Skeletal muscle tissue (tissue), 4 donors: Measurements from ENCODE around the gene RTL1. TPM values are rescaled to one million over a fixed set of nuclear protein-coding genes. Genes with fewer than 3 reads are reported as not detected.

Source experiments
- H3K27ac ChIP-seq: one replicate; pipeline ENCODE4 v1.7.0; 2013; ENCODE audit warnings: mild to moderate bottlenecking, low read depth, low read length, inconsistent platforms
- H3K27me3 ChIP-seq, 3 donors: one replicate each; pipeline ENCODE4 v1.7.0; 2013; ENCODE audit warnings: low read length in 3 of 3; ENCODE audit not compliant: control insufficient read depth in 3 of 3, insufficient read depth in 3 of 3
- H3K36me3 ChIP-seq, 3 donors: one replicate each; pipeline ENCODE4 v1.7.0; 2013; ENCODE audit warnings: low read length in 3 of 3; ENCODE audit not compliant: control insufficient read depth in 3 of 3, insufficient read depth in 3 of 3
- H3K4me1 ChIP-seq, 3 donors: one replicate each; pipeline ENCODE4 v1.7.0; 2013; ENCODE audit warnings: low read length in 3 of 3, mild to moderate bottlenecking in 3 of 3; ENCODE audit not compliant: control insufficient read depth in 3 of 3, insufficient read depth in 3 of 3
- H3K4me3 ChIP-seq, 3 donors: one replicate each; pipeline ENCODE4 v1.7.0; 2013; ENCODE audit warnings: low read length in 3 of 3
- H3K9ac ChIP-seq, 3 donors: one replicate each; pipeline ENCODE4 v1.7.0; 2013; ENCODE audit warnings: low read length in 3 of 3, mild to moderate bottlenecking in 3 of 3, moderate library complexity in 2 of 3, low read depth in 1 of 3
- H3K9me3 ChIP-seq, 3 donors: one replicate each; pipeline ENCODE4 v1.7.0; 2013; ENCODE audit warnings: low read length in 3 of 3; ENCODE audit not compliant: control insufficient read depth in 3 of 3
- total RNA-seq: library from RNA; depleted of rRNA; stranded (reverse); fragments of >200 nt; gene quantifications from one replicate; pipeline ENCODE4 v1.2.3, GENCODE V29; 2014
- donor health status: Osteomylitis.

Gene RTL1
- total RNA-seq, 1 donor from 2014 or later, result 9.4 TPM

- H3K27me3 ChIP-seq, result peaks cover 23 to 45% (median 35%) of the 10 kb centered on the region in 3 donors
Observed at GRCh38 chr14:100875126-100875525, 28.4 kb downstream of the RTL1 start.

DNA sequence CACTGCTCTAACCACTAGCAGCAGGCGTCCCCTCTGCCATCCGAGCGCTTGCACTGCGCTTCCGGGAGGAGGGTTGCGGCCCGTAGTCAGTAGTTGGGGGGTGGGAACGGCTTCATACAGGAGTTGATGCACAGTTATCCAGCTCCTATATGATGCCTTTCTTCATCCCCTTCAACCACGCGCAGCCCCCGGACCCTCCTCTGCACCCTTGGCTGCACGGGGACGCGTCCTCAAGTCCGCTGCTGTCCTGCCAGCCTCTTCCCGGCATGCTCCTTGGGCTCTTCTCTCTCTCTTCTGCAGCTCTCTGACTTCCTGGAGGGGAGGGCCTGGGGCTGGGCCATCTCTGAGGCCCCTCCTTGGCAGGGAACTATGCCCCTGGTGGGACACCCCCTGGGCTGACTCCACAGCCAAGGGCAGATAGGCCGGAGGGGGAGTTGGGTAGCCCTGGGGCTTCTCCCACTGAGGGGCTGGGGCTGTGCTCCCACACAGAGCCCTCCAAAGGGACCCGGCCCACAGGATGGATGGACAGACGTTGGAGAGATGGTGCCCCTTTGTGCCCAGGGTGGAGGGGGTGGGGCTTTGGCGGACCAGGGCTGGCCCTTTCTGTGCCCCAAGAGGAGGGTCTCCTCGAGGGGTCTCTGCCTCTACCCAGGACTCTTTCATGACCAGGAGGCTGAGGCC lies 29.0 kb downstream of the RTL1 start:
- H3K9me3 ChIP-seq, result no peaks in the 10 kb centered on the region
- H3K4me3 ChIP-seq, result no peak overlapping the region
- peaks cover 23 to 45% (median 35%) of the 10 kb centered on the region in 3 donors for H3K27me3 ChIP-seq
- no peaks in the 10 kb centered on the region for H3K36me3 ChIP-seq
- no peaks in the 10 kb centered on the region for H3K4me1 ChIP-seq
- no peak overlapping the region for H3K27ac ChIP-seq
- no peak overlapping the region for H3K9ac ChIP-seq

More at GRCh38 chr14:100875126-100875525, 28.4 kb downstream of the RTL1 start:
- no peak overlapping the region for H3K27ac ChIP-seq
- no peaks in the 10 kb centered on the region for H3K9me3 ChIP-seq
- no peak overlapping the region for H3K4me3 ChIP-seq
- H3K9ac ChIP-seq, result no peak overlapping the region
- no peaks in the 10 kb centered on the region for H3K36me3 ChIP-seq
- H3K4me1 ChIP-seq, result no peaks in the 10 kb centered on the region

DNA sequence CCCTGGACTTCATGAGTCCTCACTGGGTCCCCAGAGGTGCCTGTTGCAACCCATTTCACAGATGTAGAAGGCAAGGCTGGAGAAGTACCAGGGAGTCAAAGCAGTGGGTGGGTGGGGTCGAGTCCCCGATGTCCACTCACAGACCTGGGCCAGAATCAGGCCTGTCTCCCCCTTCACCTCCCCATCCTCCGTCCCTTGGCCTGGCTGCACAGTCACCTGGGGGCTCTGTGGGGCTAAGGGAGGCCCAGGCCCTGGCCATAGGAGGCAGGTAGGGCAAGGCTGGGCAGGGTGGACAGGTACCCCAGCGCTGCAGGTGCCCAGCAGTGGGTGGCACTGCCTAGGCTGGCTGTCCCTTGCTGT lies 29.5 kb downstream of the RTL1 start:
- H3K27me3 ChIP-seq, result peaks cover 22 to 45% (median 32%) of the 10 kb centered on the region in 3 donors
- no peak overlapping the region for H3K4me3 ChIP-seq
- no peaks in the 10 kb centered on the region for H3K36me3 ChIP-seq
- H3K27ac ChIP-seq, result no peak overlapping the region
- no peaks in the 10 kb centered on the region for H3K9me3 ChIP-seq
- H3K9ac ChIP-seq, result no peak overlapping the region
- H3K4me1 ChIP-seq, result no peaks in the 10 kb centered on the region

- no peak overlapping the region for H3K27ac ChIP-seq
- no peak overlapping the region for H3K4me3 ChIP-seq
- no peak overlapping the region for H3K9ac ChIP-seq
- H3K36me3 ChIP-seq, result no peaks in the 10 kb centered on the region
- H3K27me3 ChIP-seq, result peaks cover 14 to 37% (median 31%) of the 10 kb centered on the region in 3 donors
- H3K9me3 ChIP-seq, result no peaks in the 10 kb centered on the region
- H3K4me1 ChIP-seq, result no peaks in the 10 kb centered on the region
Observed at GRCh38 chr14:100873096-100873482, 30.4 kb downstream of the RTL1 start.

- no peak overlapping the region for H3K4me3 ChIP-seq
- H3K36me3 ChIP-seq, result no peaks in the 10 kb centered on the region
- no peaks in the 10 kb centered on the region for H3K9me3 ChIP-seq
- H3K27ac ChIP-seq, result no peak overlapping the region
- H3K4me1 ChIP-seq, result no peaks in the 10 kb centered on the region
- peaks cover 8 to 31% (median 29%) of the 10 kb centered on the region in 3 donors for H3K27me3 ChIP-seq
- no peak overlapping the region for H3K9ac ChIP-seq
Observed at GRCh38 chr14:100872259-100873095, 31.0 kb downstream of the RTL1 start.

DNA sequence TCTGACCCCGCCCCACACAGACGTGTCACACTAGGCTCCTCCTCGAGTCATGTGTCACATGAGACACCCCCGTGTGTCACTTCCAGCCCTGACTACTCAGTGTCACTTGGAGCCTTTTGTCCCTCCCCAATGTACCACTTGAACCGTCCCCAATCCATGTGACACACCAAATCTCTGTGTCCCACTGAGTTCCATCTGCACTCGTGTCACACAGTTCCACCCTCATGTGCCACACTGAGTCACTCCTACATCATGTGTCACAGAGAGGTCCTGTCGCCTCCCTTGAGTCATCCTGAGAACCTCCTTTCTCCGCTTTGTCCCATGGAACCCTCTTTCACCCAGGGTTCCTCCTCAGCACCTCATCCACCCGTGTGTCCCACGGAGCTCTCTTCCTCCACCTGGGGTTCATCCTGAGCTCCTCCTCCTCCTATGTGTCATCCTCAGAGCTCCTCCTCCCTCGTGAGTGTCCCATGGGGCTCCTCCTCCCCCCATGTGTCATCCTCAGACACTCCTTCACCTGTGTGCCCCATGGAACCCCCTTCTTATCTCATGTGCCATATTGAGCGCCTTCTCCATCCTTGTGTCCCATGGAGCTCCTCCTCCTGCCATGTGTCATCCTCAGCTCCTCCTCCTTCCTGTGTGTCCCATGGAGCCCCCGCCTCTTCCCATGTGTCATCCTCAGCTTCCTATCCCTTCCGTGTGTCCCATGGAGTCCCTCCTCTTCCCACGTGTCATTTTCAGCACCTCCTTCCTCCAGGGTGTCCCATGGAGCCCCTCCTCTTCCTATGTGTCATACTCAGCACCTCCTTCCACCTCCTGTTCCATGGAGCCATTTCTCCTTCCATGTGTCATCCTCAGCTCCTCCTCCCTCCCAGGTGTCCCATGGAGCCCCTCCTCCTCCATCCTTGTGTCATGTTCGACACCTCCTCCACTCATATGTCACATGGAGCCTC lies 32.0 kb downstream of the RTL1 start:
- no peak overlapping the region for H3K27ac ChIP-seq
- no peaks in the 10 kb centered on the region for H3K4me1 ChIP-seq
- peaks cover 11 to 40% (median 33%) of the 10 kb centered on the region in 3 donors for H3K27me3 ChIP-seq
- H3K9me3 ChIP-seq, result no peaks in the 10 kb centered on the region
- H3K4me3 ChIP-seq, result no peak overlapping the region
- no peak overlapping the region for H3K9ac ChIP-seq
- no peaks in the 10 kb centered on the region for H3K36me3 ChIP-seq

DNA sequence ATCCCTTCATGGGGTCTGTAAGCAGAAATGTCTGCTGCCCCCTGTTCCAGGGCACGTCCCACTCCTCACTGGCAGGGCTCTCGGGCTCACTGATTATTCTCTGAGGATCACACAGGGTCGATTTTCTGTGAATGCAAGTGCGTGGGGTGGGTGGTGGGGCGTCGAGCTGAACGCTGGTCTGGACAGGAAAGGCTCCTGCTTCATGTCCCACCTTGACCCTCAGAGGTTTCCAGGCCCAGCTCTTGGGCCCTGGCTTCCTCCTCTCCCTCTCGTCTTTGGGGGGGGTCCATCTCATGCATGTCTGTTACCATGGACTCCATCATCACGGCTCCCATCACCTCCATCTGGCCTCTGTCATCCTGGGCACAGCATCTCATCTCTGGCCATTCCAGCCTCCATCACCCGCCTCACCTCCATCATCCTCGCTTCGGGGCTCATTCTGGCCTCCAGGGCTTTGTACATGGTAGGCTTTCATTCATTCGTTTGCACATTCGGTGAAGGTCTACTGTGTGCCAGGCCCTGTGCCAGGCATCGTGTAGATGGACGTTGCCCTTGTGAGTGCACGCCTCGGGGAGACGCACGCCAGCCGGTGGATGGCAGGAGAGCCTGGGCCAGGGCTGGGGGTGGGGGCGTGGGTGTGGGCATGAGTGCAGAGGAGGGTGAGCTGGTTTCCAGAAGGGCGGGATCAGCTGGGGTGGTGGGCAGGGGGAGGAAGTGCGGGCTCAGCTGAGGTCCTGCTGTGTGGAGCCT lies 34.7 kb downstream of the RTL1 start:
- no peak overlapping the region for H3K9ac ChIP-seq

DNA sequence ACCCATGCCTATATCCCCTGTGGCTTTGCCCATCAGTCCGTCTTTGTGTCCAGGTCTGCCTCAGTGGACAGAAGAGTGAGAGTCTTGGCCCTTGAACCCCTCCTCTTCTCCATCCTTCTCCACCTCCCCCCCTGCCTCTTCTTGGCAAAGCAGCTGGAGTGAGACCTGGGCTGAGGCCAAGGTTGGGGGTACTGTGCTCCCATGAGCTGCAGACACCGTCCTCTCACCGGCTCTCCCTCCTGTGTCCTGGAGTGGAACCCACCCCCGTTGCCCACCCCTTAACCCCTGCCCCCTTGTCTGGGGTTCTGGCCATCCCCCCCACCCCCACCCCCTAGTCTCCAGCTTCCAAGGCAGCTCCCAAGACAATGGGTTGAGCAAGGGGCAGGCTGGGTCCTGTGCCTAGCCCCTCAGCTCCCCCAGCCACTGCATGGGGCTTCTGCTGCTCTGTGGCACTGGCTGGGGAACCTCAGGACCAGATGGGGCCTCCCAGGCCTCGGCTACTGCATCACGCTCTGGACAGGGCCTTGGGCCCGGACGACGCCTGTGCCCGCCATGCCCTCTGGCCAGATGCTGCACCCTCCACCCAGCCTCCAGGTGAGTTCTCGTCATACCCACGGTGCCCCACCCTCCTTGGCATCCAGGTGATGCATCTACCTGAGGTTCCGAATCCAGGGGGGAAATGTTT lies 35.7 kb downstream of the RTL1 start:
- no peak overlapping the region for H3K9ac ChIP-seq
- no peaks in the 10 kb centered on the region for H3K9me3 ChIP-seq
- H3K36me3 ChIP-seq, result no peaks in the 10 kb centered on the region
- no peak overlapping the region for H3K4me3 ChIP-seq
- H3K27ac ChIP-seq, result no peak overlapping the region
- H3K4me1 ChIP-seq, result peaks cover 0 to 5% (median 2%) of the 10 kb centered on the region in 3 donors
- H3K27me3 ChIP-seq, result peaks cover 3 to 31% (median 16%) of the 10 kb centered on the region in 3 donors

More for the DNA sequence above, 34.7 kb downstream of the RTL1 start:
- Histone ChIP-seq H3K4me3 (no peak overlapping the region), H3K27me3 (peaks cover 3 to 29% (median 17%) of the 10 kb centered on the region in 3 donors), H3K4me1 (peaks cover 0 to 4% (median 2%) of the 10 kb centered on the region in 3 donors), H3K36me3 (no peaks in the 10 kb centered on the region), H3K9me3 (no peaks in the 10 kb centered on the region), H3K27ac (no peak overlapping the region)
